Gastroesophageal sphincter (tissue), 4 donors: ENCODE measurements around the gene ARHGDIB. TPM values are rescaled to one million over a fixed set of nuclear protein-coding genes. Genes with fewer than 3 reads are reported as not detected.
A peak's percentile ranks its signal among the peaks of the same experiment; 100 is the strongest.

Experiments
- ATAC-seq: fragments of 150-250 bp; one replicate; pipeline ENCODE4 v1.9.1; 2016; ENCODE audit warnings: mild to moderate bottlenecking, moderate library complexity
- H3K27ac ChIP-seq, 4 donors: fragments of 200-600 bp; sonication (generic) in 3 of 4; 1 replicate in 3 of 4; 2 replicates in 1 of 4; pipeline ENCODE4 v1.5.1; 2016 to 2019
- H3K27me3 ChIP-seq: fragments of 200-600 bp; sonication (generic); one replicate; pipeline ENCODE4 v1.5.1; 2019
- H3K36me3 ChIP-seq, 2 donors: fragments of 200-600 bp; sonication (generic); one replicate each; pipeline ENCODE4 v1.5.1; 2019; ENCODE audit warnings: control low read depth in 1 of 2
- H3K4me1 ChIP-seq, 3 donors: fragments of 200-600 bp; sonication (generic); 1 replicate in 2 of 3; 2 replicates in 1 of 3; pipeline ENCODE4 v1.5.1; 2016 to 2019; ENCODE audit warnings: control low read depth in 2 of 3
- H3K4me3 ChIP-seq, 2 donors: fragments of 200-600 bp; sonication (generic); one replicate each; pipeline ENCODE4 v1.5.1; 2019; ENCODE audit warnings: mild to moderate bottlenecking in 1 of 2, moderate library complexity in 1 of 2
- H3K9me3 ChIP-seq, 3 donors: fragments of 200-600 bp; sonication (generic); one replicate each; pipeline ENCODE4 v1.5.1; 2017 to 2019; ENCODE audit warnings: control low read depth in 2 of 3
- CTCF ChIP-seq, 4 experiments: fragments of 200-600 bp in 2 of 4; fragments of 450-650 bp in 2 of 4; sonication (generic) in 1 of 4; IDR thresholded peaks; one replicate each; pipeline ENCODE4 v1.5.1; 2017 to 2019; ENCODE audit warnings: antibody characterized with exemption in 4 of 4, mild to moderate bottlenecking in 2 of 4, moderate library complexity in 2 of 4
- EP300 ChIP-seq: sonication (generic); formaldehyde crosslinking; IDR thresholded peaks from one replicate; pipeline ENCODE4 v1.6.1; 2017; ENCODE audit warnings: antibody characterized with exemption, mild to moderate bottlenecking
- POLR2A ChIP-seq, 2 donors: fragments of 450-650 bp; IDR thresholded peaks; one replicate each; pipeline ENCODE4 v1.6.1; 2017; ENCODE audit warnings: antibody characterized with exemption in 2 of 2, mild to moderate bottlenecking in 2 of 2, moderate library complexity in 1 of 2
- POLR2AphosphoS5 ChIP-seq: sonication (generic); formaldehyde crosslinking; IDR thresholded peaks from one replicate; pipeline ENCODE4 v1.6.1; 2017; ENCODE audit warnings: antibody characterized with exemption
- WGBS, 2 donors: methylation state at CpG; one replicate each; pipeline ENCODE4 v1.1.5; 2018; ENCODE audit warnings: low coverage in 1 of 2; 5-methylcytosine and 5-hydroxymethylcytosine counted together
- total RNA-seq, 4 donors: library from RNA; depleted of rRNA; stranded (reverse); fragments of >200 nt; gene quantifications; one replicate each; pipeline ENCODE4 v1.1.0, GENCODE V29; 2016

The ARHGDIB gene
- total RNA-seq, 4 donors from 2014 or later, result 22.4 to 108 (median 74.2) TPM

- Histone ChIP-seq H3K27ac (peak overlapping the region; percentile 82 to 89 (median 84)), H3K9me3 (no peaks in the 10 kb centered on the region), H3K4me1 (peaks cover 17 to 72% (median 20%) of the 10 kb centered on the region in 3 donors), H3K4me3 (no peak overlapping the region), H3K27me3 (no peaks in the 10 kb centered on the region), H3K36me3 (no peaks in the 10 kb centered on the region)
- TF ChIP-seq CTCF (IDR thresholded peaks at IDR 0.05), result no peak
- no peak for TF ChIP-seq EP300
- no peak for TF ChIP-seq POLR2A (IDR thresholded peaks at IDR 0.05)
- no peak for TF ChIP-seq POLR2AphosphoS5
- ATAC-seq, result no peak
- WGBS, 2 donors, result 55% methylated on average over 1 of the region's 1 CpG; no CpG with 5 or more reads in 1 of the 2 donors
Measured at GRCh38 chr12:14951851-14952250, 9.6 kb downstream of the ARHGDIB start.

- H3K4me1 ChIP-seq, result peaks cover 17 to 72% (median 20%) of the 10 kb centered on the region in 3 donors
- no peak for ATAC-seq
Measured at GRCh38 chr12:14950982-14951746, 10.2 kb downstream of the ARHGDIB start.

GRCh38 chr12:14950421-14950820 lies 11.0 kb downstream of the ARHGDIB start:
- H3K4me3 ChIP-seq, result no peak overlapping the region
- no peak for TF ChIP-seq CTCF (IDR thresholded peaks at IDR 0.05)
- TF ChIP-seq POLR2AphosphoS5, result no peak
- no peak for TF ChIP-seq EP300
- no peak for TF ChIP-seq POLR2A (IDR thresholded peaks at IDR 0.05)
- WGBS, 2 donors, result 78 to 91% methylated on average over 4 of the region's 4 CpGs
- H3K27ac ChIP-seq, result peak overlapping the region; percentile 24 to 85 (median 83)
- no peaks in the 10 kb centered on the region for H3K9me3 ChIP-seq
- no peaks in the 10 kb centered on the region for H3K36me3 ChIP-seq
- peaks cover 20 to 77% (median 20%) of the 10 kb centered on the region in 3 donors for H3K4me1 ChIP-seq
- H3K27me3 ChIP-seq, result no peaks in the 10 kb centered on the region
- ATAC-seq, result no peak

More at GRCh38 chr12:14950982-14951746, 10.2 kb downstream of the ARHGDIB start:
- no peaks in the 10 kb centered on the region for H3K9me3 ChIP-seq
- H3K4me3 ChIP-seq, result no peak overlapping the region
- H3K36me3 ChIP-seq, result no peaks in the 10 kb centered on the region
- WGBS, 2 donors, result 65 to 81% methylated on average over 5 to 6 of the region's 6 CpGs
- peak overlapping the region; percentile 82 to 89 (median 84) for H3K27ac ChIP-seq
- TF ChIP-seq CTCF (IDR thresholded peaks at IDR 0.05) (no peak), POLR2AphosphoS5 (no peak), EP300 (no peak)
- no peaks in the 10 kb centered on the region for H3K27me3 ChIP-seq

- H3K4me3 ChIP-seq, result no peak overlapping the region
- peaks cover 20 to 79% (median 20%) of the 10 kb centered on the region in 3 donors for H3K4me1 ChIP-seq
- 98% methylated on average over 5 of the region's 5 CpGs; no CpG with 5 or more reads in 1 of the 2 donors for WGBS, 2 donors
- peak overlapping the region; percentile 82 to 94 (median 84) for H3K27ac ChIP-seq
- peaks cover 0 to 3% of the 10 kb centered on the region in 2 donors for H3K36me3 ChIP-seq
- no peak for TF ChIP-seq POLR2AphosphoS5
- TF ChIP-seq CTCF (IDR thresholded peaks at IDR 0.05), result no peak
- TF ChIP-seq POLR2A (IDR thresholded peaks at IDR 0.05), result no peak
- H3K27me3 ChIP-seq, result no peaks in the 10 kb centered on the region
- no peak for ATAC-seq
- H3K9me3 ChIP-seq, result no peaks in the 10 kb centered on the region
Measured at GRCh38 chr12:14949631-14950030, 11.8 kb downstream of the ARHGDIB start.

GRCh38 chr12:14948672-14949071 lies 12.7 kb downstream of the ARHGDIB start:
- WGBS, 2 donors, result 0 to 13% methylated on average over 2 of the region's 3 CpGs

More at GRCh38 chr12:14948672-14949071, 12.7 kb downstream of the ARHGDIB start:
- H3K27ac ChIP-seq, result peak overlapping the region; percentile 82 to 94 (median 84)
- TF ChIP-seq EP300, result no peak
- TF ChIP-seq POLR2AphosphoS5, result no peak
- TF ChIP-seq POLR2A (IDR thresholded peaks at IDR 0.05), result no peak
- TF ChIP-seq CTCF (IDR thresholded peaks at IDR 0.05), result no peak
- no peaks in the 10 kb centered on the region for H3K9me3 ChIP-seq
- peaks cover 0 to 8% of the 10 kb centered on the region in 2 donors for H3K36me3 ChIP-seq
- peaks cover 20 to 75% (median 20%) of the 10 kb centered on the region in 3 donors for H3K4me1 ChIP-seq
- H3K27me3 ChIP-seq, result no peaks in the 10 kb centered on the region
- H3K4me3 ChIP-seq, result no peak overlapping the region
- peak; percentile 75 for ATAC-seq
